A673 (cell line): ENCODE measurements around the gene LMNB1.

Experiments
- CTCF ChIP-seq: fragments of 300-800, 200-600 bp; sonication (generic); conservative IDR thresholded peaks from 2 replicates; pipeline ENCODE4 v1.5.1; 2017; ENCODE audit warnings: low read depth, mild to moderate bottlenecking, antibody characterized with exemption, low read length, moderate library complexity, mixed read lengths
- EZH2 ChIP-seq: fragments of 200-600 bp; sonication (generic); IDR thresholded peaks from 2 replicates; pipeline ENCODE4 v1.6.1; 2017; ENCODE audit warnings: borderline replicate concordance, low read depth, mild to moderate bottlenecking, mixed read lengths, antibody characterized with exemption, low read length; ENCODE audit not compliant: poor library complexity, severe bottlenecking

GRCh38 chr5:126812199-126812570 lies 35.2 kb downstream of the LMNB1 start:
- TF ChIP-seq CTCF (no peak), EZH2 (no peak)
